ENCODE data around the gene NTSR2. TPM values are rescaled to one million over a fixed set of nuclear protein-coding genes. Genes with fewer than 3 reads are reported as not detected.
A peak's percentile ranks its signal among the peaks of the same experiment; 100 is the strongest.

Gene NTSR2
- total and polyA plus RNA-seq, 12 donors: 0.10 to 0.15 TPM; not detected in 10

DNA sequence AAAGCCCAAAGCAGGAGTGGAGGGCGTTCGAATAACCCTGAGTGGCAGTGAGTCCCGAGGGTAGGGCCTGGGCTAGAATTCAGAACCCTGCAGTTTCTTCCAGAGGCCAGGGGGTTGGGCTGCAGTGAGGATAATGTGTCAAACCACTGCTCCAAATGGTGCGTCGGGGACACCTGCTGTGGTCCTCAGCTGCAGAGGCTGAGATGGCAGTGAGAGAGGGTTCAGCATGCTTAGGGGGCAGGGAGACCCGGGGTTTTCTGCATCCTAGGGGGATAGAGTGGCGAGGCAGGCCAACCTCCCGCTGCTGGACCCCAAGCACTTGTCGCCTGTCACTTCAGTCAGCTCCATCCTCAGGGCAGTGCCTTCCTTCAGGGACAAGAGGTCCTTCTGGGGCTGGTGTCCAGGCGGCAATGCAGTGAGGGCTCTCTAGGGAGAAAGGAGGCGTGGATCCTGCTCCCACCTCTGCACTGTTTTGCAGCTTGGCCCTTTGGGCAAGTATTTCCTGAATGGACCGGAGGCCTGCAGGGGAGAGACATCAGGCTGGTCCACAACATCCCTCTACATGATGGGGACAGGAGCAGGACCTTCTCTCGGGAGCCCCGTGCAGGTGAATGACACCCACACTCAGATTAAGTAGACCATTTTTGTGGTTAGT lies 8.4 kb upstream of the NTSR2 start:
- Histone ChIP-seq H3K9me3 (peaks cover 0 to 3% (median 0%) of the 10 kb centered on the region in 11 donors), H3K27ac (no peak overlapping the region), H3K4me3 (no peak overlapping the region), H3K4me1 (peaks cover 0 to 14% (median 0%) of the 10 kb centered on the region in 9 donors), H3K36me3 (no peaks in the 10 kb centered on the region), H3K27me3 (peaks cover 0 to 40% (median 17%) of the 10 kb centered on the region in 7 donors)
- WGBS, 2 donors: 67 to 70% methylated on average over 14 of the region's 14 CpGs
- ATAC-seq (no peak), DNase-seq (no peak)
- TF ChIP-seq, protein P1, sequence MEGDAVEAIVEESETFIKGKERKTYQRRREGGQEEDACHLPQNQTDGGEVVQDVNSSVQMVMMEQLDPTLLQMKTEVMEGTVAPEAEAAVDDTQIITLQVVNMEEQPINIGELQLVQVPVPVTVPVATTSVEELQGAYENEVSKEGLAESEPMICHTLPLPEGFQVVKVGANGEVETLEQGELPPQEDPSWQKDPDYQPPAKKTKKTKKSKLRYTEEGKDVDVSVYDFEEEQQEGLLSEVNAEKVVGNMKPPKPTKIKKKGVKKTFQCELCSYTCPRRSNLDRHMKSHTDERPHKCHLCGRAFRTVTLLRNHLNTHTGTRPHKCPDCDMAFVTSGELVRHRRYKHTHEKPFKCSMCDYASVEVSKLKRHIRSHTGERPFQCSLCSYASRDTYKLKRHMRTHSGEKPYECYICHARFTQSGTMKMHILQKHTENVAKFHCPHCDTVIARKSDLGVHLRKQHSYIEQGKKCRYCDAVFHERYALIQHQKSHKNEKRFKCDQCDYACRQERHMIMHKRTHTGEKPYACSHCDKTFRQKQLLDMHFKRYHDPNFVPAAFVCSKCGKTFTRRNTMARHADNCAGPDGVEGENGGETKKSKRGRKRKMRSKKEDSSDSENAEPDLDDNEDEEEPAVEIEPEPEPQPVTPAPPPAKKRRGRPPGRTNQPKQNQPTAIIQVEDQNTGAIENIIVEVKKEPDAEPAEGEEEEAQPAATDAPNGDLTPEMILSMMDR (IDR thresholded peaks at IDR 0.05): no peak
- intact Hi-C loops (cut with DNase I): no loop called here

DNA sequence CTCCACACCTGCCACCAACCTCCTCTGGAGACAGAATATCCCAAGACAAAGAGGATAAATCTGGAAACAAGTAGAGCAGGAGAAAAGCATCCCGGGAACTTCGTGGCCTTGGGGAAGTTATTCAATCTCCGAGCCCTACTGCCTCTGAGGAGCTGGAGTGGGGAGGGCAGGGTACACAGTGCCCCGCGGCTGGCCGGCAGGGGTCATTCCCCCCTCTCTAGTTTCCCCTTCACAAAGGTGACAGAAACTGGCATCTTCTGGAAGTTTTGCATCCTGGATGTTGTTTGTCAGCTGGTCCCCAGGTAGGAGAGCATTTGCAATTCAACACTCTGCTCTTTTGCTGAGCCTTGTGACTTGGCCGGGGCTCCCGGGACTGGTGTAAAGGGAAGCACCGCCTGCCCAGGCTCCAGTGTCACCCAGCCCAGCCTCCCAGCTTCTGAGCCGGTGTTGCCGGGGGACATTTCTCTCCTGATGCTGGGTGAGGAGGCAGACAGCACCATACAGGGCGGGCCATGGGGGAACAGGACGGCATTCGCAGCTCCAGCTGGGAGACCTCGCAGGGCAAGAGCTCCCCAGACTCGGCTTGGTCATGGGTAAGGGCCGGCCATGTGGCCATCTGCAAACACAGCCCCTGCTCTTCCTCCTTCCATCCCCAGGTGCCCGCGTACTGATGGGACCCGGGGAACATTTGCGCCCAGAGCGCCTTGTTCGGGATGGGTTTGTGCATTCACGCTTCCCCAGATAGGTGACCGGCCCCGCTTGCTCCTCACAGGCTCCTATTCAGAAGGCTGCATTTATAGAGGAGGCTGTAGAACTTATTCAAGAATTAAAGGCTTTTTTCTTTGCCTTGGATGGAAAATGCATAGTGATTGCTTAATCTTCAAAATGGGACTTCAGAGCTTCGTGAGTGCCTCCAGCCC lies 7.4 kb upstream of the NTSR2 start:
- TF ChIP-seq, protein P1 (IDR thresholded peaks at IDR 0.05): no peak
- peak; percentile 31 to 77 (median 58) for ATAC-seq
- Histone ChIP-seq H3K36me3 (no peaks in the 10 kb centered on the region), H3K27ac (no peak overlapping the region), H3K4me1 (peaks cover 0 to 14% (median 0%) of the 10 kb centered on the region in 9 donors), H3K27me3 (peaks cover 0 to 44% (median 18%) of the 10 kb centered on the region in 7 donors), H3K4me3 (no peak overlapping the region), H3K9me3 (peaks cover 0 to 3% (median 0%) of the 10 kb centered on the region in 11 donors)
- intact Hi-C loops (cut with DNase I): no loop called here
- DNase-seq: no peak
- 38 to 39% methylated on average over 27 of the region's 27 CpGs for WGBS, 2 donors

DNA sequence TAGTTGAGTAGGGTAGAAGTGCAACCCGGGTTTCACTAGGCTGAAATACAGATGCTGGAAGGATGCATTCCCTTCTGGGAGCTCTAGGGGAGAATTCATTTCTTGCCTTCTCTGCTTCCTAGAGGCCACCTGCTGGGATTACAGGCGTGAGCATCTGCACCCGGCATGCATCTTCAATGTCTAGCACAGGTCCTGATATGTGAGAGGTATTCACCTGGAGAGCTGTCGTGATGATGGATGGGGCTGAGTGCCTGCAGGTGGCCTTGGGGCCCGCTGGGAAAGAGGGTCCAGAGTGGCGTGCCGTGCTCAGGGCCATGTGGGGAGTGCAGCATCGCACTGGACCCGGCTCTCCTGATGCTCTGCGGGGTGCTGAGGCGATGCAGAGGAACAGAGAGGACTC lies 6.6 kb upstream of the NTSR2 start:
- 40 to 46% methylated on average over 11 of the region's 11 CpGs for WGBS, 2 donors
- DNase-seq (no peak), ATAC-seq (peak in 3 of 8 donors; percentile 6 to 42 (median 15))
- TF ChIP-seq, protein P1 (IDR thresholded peaks at IDR 0.05): no peak
- Histone ChIP-seq H3K4me1 (peaks cover 0 to 14% (median 0%) of the 10 kb centered on the region in 9 donors), H3K36me3 (no peaks in the 10 kb centered on the region), H3K4me3 (no peak overlapping the region), H3K27ac (no peak overlapping the region), H3K9me3 (peaks cover 0 to 3% (median 0%) of the 10 kb centered on the region in 11 donors), H3K27me3 (peaks cover 0 to 52% (median 18%) of the 10 kb centered on the region in 7 donors)
- intact Hi-C loops (cut with DNase I): no loop called here

GRCh38 chr2:11675423-11676112 lies 5.6 kb upstream of the NTSR2 start:
- Histone ChIP-seq H3K27ac (no peak overlapping the region), H3K9me3 (peaks cover 0 to 3% (median 0%) of the 10 kb centered on the region in 11 donors), H3K4me1 (peaks cover 0 to 14% (median 0%) of the 10 kb centered on the region in 9 donors), H3K27me3 (peaks cover 0 to 63% (median 26%) of the 10 kb centered on the region in 7 donors), H3K36me3 (no peaks in the 10 kb centered on the region), H3K4me3 (no peak overlapping the region)
- intact Hi-C loops (cut with DNase I): no loop called here
- TF ChIP-seq, protein P1 (IDR thresholded peaks at IDR 0.05): no peak
- WGBS, 2 donors: 83 to 84% methylated on average over 3 of the region's 3 CpGs
- ATAC-seq (peak in 1 of 8 donors; percentile 8), DNase-seq (no peak)
